Measurements from ENCODE around the gene C16orf74. TPM values are rescaled to one million over a fixed set of nuclear protein-coding genes. Genes with fewer than 3 reads are reported as not detected.

The C16orf74 gene
- total RNA-seq, 2 donors from 2014 or later, result 4.6 to 7.2 TPM

DNA sequence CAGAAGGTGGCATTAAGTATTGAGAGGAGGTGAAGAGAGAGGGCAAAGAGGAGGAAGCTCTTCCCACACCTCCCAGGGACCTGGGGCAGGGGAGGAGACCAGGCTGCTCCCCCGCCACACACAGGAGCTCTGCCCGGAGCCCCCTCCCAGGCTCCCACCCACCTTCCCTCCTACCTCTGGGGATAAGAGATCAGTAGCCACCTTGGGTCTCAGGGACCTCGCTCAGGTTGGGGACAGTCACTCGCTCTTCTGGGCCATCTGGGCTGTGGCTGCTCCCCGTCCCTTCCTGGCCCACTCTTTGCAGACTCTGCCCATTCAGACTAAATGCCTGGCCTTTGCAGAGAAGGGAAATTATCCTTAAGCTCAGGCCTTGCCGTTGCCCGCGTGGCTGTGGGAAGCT is 14.9 kb upstream of the C16orf74 start:
- H3K4me1 Mint-ChIP-seq, result peaks cover 2% of the 10 kb centered on the region
- H3K4me3 Mint-ChIP-seq, result no peak overlapping the region
- peaks cover 15% of the 10 kb centered on the region for H3K27me3 Mint-ChIP-seq
- no peaks in the 10 kb centered on the region for H3K36me3 Mint-ChIP-seq (ENCODE audit: low read depth)
- ATAC-seq, result no peak
- no peaks in the 10 kb centered on the region for H3K9me3 ChIP-seq (ENCODE audit: control insufficient read depth, low read length, poor library complexity, severe bottlenecking)
- DNase-seq, result no peak
- no peak overlapping the region for H3K27ac Mint-ChIP-seq

DNA sequence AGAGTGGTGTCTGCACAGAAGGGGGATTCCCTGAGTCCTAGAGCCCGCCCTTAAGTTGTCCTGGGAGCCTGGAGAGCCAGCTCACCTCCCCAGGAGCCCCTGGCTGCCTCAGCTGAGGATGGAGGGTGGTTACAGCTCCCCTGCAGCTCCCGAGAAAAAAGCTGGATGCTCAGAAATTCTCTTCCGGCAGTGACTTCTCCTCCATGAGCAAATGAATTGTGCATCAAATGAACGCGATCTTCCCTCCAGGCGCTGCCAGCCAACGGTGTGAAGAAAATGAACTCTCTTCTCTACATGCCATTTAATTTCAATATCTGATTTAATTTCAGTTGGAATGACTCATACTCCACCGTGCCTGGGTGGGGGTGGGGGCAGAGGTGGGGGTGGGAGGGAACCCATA is 14.3 kb upstream of the C16orf74 start:
- Mint-ChIP-seq H3K27me3 (peaks cover 20% of the 10 kb centered on the region), H3K4me1 (peaks cover 2% of the 10 kb centered on the region), H3K4me3 (no peak overlapping the region), H3K36me3 (ENCODE audit: low read depth) (no peaks in the 10 kb centered on the region), H3K27ac (no peak overlapping the region)
- no peaks in the 10 kb centered on the region for H3K9me3 ChIP-seq (ENCODE audit: control insufficient read depth, low read length, poor library complexity, severe bottlenecking)
- DNase-seq (no peak), ATAC-seq (no peak)

DNA sequence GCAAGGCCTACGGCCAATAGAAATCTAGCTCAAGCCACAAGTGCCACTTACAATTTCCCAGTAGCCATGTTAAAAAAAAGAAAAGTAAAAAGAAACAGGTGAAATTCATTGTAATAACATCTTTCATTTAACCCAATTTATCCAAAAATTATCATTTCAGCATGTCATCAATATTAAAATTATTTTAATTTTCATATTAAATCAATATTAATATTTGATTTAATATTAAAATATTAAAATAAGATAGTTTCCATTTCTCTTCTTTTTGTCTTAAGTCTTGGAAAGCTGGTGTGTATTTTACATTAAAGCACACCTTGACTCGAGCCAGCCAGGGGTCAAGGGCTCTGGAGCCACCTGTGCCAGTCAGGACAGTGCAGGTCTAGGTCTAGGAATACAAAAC is 12.7 kb upstream of the C16orf74 start:
- Mint-ChIP-seq H3K4me3 (no peak overlapping the region), H3K36me3 (ENCODE audit: low read depth) (peaks cover 2% of the 10 kb centered on the region), H3K27ac (no peak overlapping the region), H3K4me1 (peaks cover 9% of the 10 kb centered on the region), H3K27me3 (peaks cover 36% of the 10 kb centered on the region)
- DNase-seq (no peak), ATAC-seq (no peak)
- H3K9me3 ChIP-seq (ENCODE audit: control insufficient read depth, low read length, poor library complexity, severe bottlenecking), result no peaks in the 10 kb centered on the region

DNA sequence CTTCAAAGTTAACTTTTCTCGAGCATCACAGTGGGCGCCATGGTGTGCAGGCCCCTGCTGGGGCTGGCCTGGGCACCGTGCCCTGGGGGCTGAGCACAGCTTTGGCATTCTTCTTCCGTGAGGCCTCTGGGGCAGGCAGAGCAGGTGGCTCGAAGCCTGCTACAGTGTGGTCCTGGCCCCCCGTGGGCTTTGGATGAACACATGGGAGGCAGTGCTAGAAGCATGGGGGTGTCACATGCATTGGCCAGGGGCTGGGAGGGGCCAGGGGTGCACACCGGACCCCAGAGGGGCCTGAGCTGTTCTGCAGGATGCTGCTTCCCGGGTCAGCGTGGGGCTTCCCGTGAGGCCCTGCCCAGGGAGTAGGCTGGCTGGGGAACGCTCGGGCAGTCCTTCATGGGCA is 12.1 kb upstream of the C16orf74 start:
- ATAC-seq, result no peak
- H3K9me3 ChIP-seq (ENCODE audit: control insufficient read depth, low read length, poor library complexity, severe bottlenecking), result no peaks in the 10 kb centered on the region
- DNase-seq, result no peak
- no peak overlapping the region for H3K4me3 Mint-ChIP-seq
- H3K4me1 Mint-ChIP-seq, result peaks cover 9% of the 10 kb centered on the region
- H3K27ac Mint-ChIP-seq, result no peak overlapping the region
- peaks cover 37% of the 10 kb centered on the region for H3K27me3 Mint-ChIP-seq
- H3K36me3 Mint-ChIP-seq (ENCODE audit: low read depth), result peaks cover 2% of the 10 kb centered on the region

DNA sequence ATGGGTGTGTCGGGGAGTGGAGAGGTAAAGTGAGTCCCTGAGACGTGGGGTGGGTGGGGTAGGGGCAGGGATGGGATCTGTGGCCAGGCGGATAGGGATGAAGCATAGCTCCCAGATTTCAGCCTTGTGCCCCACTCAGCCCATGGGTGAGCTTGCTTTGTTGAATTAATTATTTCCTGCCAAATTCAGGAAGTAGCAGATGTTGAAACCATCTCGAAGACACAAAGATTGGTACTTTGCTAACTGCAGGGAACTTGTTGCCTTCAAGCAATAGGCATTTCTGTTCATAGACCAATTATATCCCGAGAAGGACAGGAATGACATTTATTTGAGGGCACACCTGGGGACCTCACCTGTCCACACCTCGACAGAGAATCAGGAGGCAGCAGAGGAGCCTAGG is 11.0 kb upstream of the C16orf74 start:
- no peaks in the 10 kb centered on the region for H3K9me3 ChIP-seq (ENCODE audit: control insufficient read depth, low read length, poor library complexity, severe bottlenecking)
- Mint-ChIP-seq H3K27me3 (peaks cover 42% of the 10 kb centered on the region), H3K36me3 (ENCODE audit: low read depth) (peaks cover 2% of the 10 kb centered on the region), H3K4me1 (peaks cover 9% of the 10 kb centered on the region), H3K4me3 (no peak overlapping the region), H3K27ac (no peak overlapping the region)
- no peak for ATAC-seq
- no peak for DNase-seq

DNA sequence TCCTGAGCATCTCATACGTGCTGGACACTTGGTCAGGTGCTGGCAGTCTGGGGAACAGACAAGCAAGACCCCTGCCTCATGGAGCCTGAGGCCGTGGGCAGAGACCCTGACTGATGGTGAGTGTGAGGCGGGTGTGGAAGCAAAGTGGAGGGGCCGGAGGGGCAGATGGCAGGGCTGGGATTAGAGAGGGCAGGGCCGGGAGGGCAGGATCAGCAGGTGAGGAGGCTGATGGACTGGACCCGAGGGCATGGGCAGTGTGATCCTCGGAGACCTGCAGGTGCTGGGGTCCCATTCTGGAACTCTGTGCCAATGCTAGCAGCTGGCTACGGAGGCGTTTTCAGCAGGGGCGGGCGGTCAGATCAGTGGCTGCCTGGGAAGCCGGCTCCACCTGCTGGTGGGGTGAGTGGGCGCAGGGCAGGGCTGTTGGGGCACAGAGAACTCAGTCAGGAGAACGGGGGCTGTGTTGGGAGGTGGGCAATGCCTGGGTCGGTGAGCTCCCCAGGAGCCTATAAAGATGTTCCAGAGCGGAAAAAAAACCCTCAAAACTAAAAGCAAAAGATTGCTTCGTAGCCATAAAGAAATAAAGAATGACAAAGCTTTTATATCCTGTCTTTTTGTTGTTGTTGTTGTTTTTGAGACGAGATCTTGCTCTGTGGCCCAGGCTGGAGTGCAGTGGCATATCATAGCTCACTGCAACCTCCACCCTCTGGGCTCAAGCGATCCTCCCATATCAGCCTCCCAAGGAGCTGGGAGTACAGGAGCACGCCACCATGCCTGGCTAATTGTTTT is 8.9 kb upstream of the C16orf74 start:
- H3K9me3 ChIP-seq (ENCODE audit: control insufficient read depth, low read length, poor library complexity, severe bottlenecking), result no peaks in the 10 kb centered on the region
- Mint-ChIP-seq H3K36me3 (ENCODE audit: low read depth) (peaks cover 2% of the 10 kb centered on the region), H3K27ac (no peak overlapping the region), H3K4me3 (no peak overlapping the region), H3K4me1 (peaks cover 9% of the 10 kb centered on the region), H3K27me3 (peaks cover 50% of the 10 kb centered on the region)
- DNase-seq, result no peak
- ATAC-seq, result peak; percentile 38

DNA sequence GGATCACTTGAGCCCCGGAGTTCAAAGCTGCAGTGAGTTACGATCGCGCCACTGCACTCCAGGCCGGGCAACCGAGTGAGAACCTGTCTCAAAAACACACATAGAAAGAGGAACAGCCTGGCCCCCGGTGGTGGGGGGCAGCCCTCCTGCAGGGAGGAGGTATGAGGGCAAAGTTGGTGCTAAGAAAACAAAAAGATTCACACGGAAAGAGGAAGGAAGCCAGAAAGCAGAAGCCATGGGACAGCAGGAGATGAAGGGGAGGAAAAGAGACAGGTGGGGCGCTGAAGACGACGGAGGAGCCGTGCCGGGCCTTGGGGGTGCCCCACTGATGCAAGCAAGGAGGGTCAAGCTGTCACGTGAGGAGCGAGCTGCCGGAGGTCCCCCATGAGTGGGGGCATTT is 8.2 kb upstream of the C16orf74 start:
- peak; percentile 37 for ATAC-seq
- H3K4me3 Mint-ChIP-seq, result no peak overlapping the region
- no peak overlapping the region for H3K27ac Mint-ChIP-seq

DNA sequence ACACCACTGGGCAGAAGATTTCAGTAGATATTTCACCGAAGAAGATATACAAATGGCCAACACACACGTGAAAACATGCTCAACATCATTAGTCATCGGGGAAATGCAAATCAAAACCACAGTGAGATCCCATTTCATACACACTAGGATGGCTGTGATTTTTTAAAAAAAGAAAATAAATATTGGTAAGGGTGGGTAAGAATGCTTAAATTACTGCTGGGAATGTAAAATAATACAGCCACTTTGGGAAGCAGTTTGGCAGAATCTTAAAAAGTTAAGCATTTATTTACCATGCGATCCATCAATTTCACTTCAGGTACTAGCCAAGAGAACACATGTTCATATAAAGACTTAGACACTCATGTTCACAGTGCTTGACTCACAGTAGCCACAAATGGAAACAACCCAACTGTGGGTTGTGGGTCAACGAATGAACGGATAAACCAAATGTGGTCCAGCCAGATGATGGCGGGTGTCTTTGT is 6.5 kb upstream of the C16orf74 start:
- H3K36me3 Mint-ChIP-seq (ENCODE audit: low read depth), result peaks cover 2% of the 10 kb centered on the region
- H3K4me1 Mint-ChIP-seq, result peaks cover 9% of the 10 kb centered on the region
- DNase-seq, result no peak
- H3K9me3 ChIP-seq (ENCODE audit: control insufficient read depth, low read length, poor library complexity, severe bottlenecking), result no peaks in the 10 kb centered on the region
- no peak overlapping the region for H3K4me3 Mint-ChIP-seq
- H3K27ac Mint-ChIP-seq, result peak overlapping the region; percentile 72
- H3K27me3 Mint-ChIP-seq, result peaks cover 62% of the 10 kb centered on the region
- ATAC-seq, result no peak

More for the DNA sequence above, 8.2 kb upstream of the C16orf74 start:
- no peaks in the 10 kb centered on the region for H3K9me3 ChIP-seq (ENCODE audit: control insufficient read depth, low read length, poor library complexity, severe bottlenecking)
- no peak for DNase-seq
- peaks cover 54% of the 10 kb centered on the region for H3K27me3 Mint-ChIP-seq
- peaks cover 9% of the 10 kb centered on the region for H3K4me1 Mint-ChIP-seq
- H3K36me3 Mint-ChIP-seq (ENCODE audit: low read depth), result peaks cover 2% of the 10 kb centered on the region

DNA sequence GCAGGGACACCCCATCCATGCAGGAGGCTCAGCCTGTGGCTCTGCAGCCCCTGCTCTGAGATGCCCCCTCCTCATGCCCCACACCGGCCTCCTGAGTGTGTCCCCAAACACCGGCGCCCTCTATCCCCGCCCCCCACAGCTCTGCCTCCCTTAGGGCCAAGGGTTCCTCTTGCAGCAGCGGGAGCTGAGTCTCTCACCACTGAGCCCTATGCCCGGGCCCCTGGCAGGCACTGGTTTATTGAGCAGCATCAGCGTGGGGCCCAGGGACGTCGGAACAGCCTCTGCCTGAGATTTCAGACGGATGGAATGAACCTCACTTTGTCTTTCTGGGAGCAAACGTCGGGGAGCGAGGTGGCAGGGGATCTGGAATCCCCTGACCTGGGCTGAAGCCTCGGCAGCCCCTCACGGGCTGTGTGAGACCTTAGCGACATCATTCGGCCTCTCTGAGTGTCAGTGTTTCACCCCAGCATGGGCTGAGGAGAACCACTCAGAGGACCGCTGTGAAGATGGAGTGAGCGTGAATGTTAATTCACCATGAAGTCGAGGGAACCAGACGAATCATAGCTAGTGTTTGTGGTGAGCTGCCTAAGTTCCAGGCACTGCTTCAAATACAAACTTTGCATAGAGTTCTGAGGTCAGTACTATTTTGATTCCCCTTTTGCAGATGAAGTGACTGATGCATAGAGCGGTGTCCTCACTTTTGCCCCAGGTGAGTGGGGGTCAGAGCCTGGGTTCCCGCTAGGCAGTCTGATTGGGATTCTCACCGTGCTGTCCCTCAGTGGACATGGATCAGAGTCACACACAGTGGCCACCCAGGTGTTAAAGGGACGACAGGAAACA is 5.3 kb upstream of the C16orf74 start:
- DNase-seq (no peak), ATAC-seq (peak; percentile 62)
- Mint-ChIP-seq H3K4me3 (no peak overlapping the region), H3K27ac (peak overlapping the region; percentile 72), H3K36me3 (ENCODE audit: low read depth) (peaks cover 2% of the 10 kb centered on the region), H3K27me3 (peaks cover 64% of the 10 kb centered on the region), H3K4me1 (peaks cover 7% of the 10 kb centered on the region)
- H3K9me3 ChIP-seq (ENCODE audit: control insufficient read depth, low read length, poor library complexity, severe bottlenecking), result no peaks in the 10 kb centered on the region

DNA sequence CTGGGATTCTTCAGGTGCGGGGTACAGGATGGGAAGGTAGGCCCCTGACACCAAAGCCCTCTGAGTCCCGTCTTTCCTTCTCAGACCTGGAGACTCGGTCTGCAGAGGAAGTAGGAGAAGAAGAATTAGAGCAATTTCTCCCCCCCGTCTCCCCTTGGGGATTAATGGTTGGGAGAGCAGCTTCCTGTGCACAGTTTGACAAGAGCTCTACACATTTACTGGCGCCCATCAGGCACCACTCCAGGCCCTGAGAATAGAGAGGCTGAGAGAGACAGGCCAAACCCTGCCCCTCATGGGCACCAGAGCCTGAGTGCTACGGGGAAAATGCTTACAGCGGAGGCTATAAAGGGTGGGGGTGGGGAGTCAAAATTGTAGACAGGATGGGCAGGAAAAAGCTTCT is 3.5 kb upstream of the C16orf74 start:
- no peak for DNase-seq
- ATAC-seq, result no peak
- Mint-ChIP-seq H3K27me3 (peaks cover 57% of the 10 kb centered on the region), H3K36me3 (ENCODE audit: low read depth) (peaks cover 4% of the 10 kb centered on the region), H3K4me3 (peak overlapping the region; percentile 21), H3K4me1 (peaks cover 10% of the 10 kb centered on the region), H3K27ac (no peak overlapping the region)
- no peaks in the 10 kb centered on the region for H3K9me3 ChIP-seq (ENCODE audit: control insufficient read depth, low read length, poor library complexity, severe bottlenecking)

DNA sequence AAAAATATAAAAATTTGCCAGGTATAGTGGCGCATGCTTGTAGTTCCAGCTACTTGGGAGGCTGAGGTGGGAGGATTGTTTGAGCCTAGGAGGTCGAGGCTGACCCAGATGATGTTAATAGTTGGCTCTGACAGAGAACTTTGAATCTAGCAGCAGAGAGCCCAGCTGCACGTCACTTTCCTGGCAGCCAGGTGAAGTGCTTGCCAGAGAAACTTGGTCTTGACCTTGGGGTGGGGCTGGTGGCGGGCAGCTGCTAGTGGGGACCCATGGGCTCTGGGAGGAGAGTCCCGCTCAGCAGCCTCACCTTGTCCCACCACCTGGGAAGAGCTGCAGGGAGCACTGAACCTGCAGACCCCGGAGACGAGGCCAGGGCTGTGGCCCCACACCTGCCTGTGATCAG is 3.1 kb upstream of the C16orf74 start:
- Mint-ChIP-seq H3K27ac (no peak overlapping the region), H3K36me3 (ENCODE audit: low read depth) (peaks cover 2% of the 10 kb centered on the region), H3K4me3 (no peak overlapping the region), H3K4me1 (peaks cover 7% of the 10 kb centered on the region), H3K27me3 (peaks cover 52% of the 10 kb centered on the region)
- no peaks in the 10 kb centered on the region for H3K9me3 ChIP-seq (ENCODE audit: control insufficient read depth, low read length, poor library complexity, severe bottlenecking)
- DNase-seq (no peak), ATAC-seq (no peak)

DNA sequence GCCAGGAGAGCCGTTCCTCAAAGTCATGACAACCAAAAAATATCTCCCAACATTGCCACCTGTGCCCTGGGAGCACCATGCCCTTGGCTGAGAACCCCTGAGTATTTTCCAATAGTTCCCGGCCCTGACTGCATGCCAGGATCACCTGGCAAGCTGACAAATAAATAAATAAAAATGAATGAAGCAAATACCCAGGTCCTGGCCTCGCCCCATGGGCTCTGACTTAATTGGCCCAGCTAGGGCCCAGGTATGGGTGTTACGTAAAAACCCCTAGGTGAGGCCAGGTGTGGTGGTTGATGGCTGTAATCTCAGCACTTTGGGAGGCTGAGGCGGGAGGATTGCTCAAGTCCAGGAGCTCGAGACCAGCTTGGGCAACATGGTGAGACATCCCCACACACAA is 2.7 kb upstream of the C16orf74 start:
- ATAC-seq (no peak), DNase-seq (no peak)
- H3K9me3 ChIP-seq (ENCODE audit: control insufficient read depth, low read length, poor library complexity, severe bottlenecking), result no peaks in the 10 kb centered on the region
- Mint-ChIP-seq H3K27me3 (peaks cover 50% of the 10 kb centered on the region), H3K4me1 (peaks cover 3% of the 10 kb centered on the region), H3K4me3 (no peak overlapping the region), H3K36me3 (ENCODE audit: low read depth) (peaks cover 2% of the 10 kb centered on the region), H3K27ac (no peak overlapping the region)

DNA sequence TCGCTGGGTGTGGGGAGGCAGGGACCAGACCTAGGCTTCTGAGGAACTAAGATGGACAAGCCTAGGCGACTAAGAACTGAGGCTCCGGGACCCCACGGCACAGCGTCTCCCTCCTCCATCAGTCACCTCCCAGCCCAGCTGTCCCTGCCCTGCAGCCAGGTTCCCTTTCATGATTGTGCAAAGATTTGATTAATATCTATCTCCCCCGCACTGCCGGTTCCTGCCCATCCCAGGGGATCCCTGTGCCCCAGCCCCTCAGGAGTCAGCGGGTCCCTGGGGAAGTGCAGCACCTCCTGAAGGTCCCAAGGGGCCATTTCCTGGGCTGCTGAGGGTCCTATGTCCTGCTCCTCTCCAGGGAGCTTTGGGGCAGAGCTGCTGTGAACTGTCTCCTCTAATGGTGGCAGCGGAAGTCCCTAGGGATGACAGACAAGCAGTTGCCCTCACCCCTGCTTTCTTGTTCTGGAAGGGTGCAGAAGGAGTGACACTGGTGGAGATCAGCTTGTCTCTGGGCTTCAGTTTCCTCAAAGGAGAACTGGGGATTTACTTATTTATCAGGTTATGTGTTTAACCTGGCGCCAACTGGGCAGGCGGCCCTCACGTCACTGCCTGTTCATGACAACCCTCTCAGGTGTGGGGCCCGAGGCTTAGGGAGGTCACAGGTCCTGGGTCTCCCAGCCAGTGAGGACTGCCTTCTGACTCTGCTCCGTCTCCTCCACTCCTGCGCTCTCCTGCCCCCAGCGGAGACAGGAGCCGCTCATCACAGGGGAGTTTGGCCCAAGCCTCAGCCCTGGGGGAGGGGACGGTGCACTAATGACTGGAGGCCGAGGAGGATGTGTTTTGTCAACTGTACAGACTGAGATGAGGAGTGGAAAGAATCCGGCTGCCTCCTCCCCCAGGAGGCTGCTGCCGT is 1.9 kb upstream of the C16orf74 start:
- no peaks in the 10 kb centered on the region for H3K9me3 ChIP-seq (ENCODE audit: control insufficient read depth, low read length, poor library complexity, severe bottlenecking)
- ATAC-seq (no peak), DNase-seq (no peak)
- Mint-ChIP-seq H3K27ac (no peak overlapping the region), H3K36me3 (ENCODE audit: low read depth) (peaks cover 3% of the 10 kb centered on the region), H3K4me1 (peaks cover 3% of the 10 kb centered on the region), H3K27me3 (peaks cover 53% of the 10 kb centered on the region), H3K4me3 (peak overlapping the region; percentile 25)

Data from T-helper 17 cell (primary cell).